T-helper 1 cell treated with Interleukin-12 subunit alpha and Interleukin-12 subunit beta and Interleukin-4 antibody, amounts not matched to agents 30 μg/mL and 1 μg/mL, for 36 hours (primary cell): ENCODE results near the gene SPATA46.

ENCODE experiments used
- H3K27ac Mint-ChIP-seq: one replicate; pipeline ENCODE4 v1.8.0; 2021; ENCODE audit warnings: mild to moderate bottlenecking, mixed read lengths
- H3K27me3 Mint-ChIP-seq: one replicate; pipeline ENCODE4 v1.8.0; 2021; ENCODE audit warnings: low read depth, mixed read lengths
- H3K36me3 Mint-ChIP-seq: one replicate; pipeline ENCODE4 v1.8.0; 2021; ENCODE audit warnings: low read depth, mixed read lengths
- H3K4me1 Mint-ChIP-seq: one replicate; pipeline ENCODE4 v1.8.0; 2021; ENCODE audit warnings: low read depth, mixed read lengths
- H3K4me3 Mint-ChIP-seq: one replicate; pipeline ENCODE4 v1.8.0; 2021; ENCODE audit warnings: mild to moderate bottlenecking, moderate library complexity, mixed read lengths
- H3K9me3 Mint-ChIP-seq: one replicate; pipeline ENCODE4 v1.8.0; 2021; ENCODE audit warnings: mixed read lengths

SPATA46 gene

GRCh38 chr1:162373072-162373427 lies 3.6 kb downstream of the SPATA46 start:
- Mint-ChIP-seq H3K36me3 (no peaks in the 10 kb centered on the region), H3K9me3 (no peaks in the 10 kb centered on the region), H3K27ac (no peak overlapping the region), H3K27me3 (no peaks in the 10 kb centered on the region), H3K4me1 (no peaks in the 10 kb centered on the region), H3K4me3 (no peak overlapping the region)

GRCh38 chr1:162372159-162373071 lies 4.2 kb downstream of the SPATA46 start:
- H3K27me3 Mint-ChIP-seq = no peaks in the 10 kb centered on the region
- H3K9me3 Mint-ChIP-seq = no peaks in the 10 kb centered on the region
- no peaks in the 10 kb centered on the region for H3K4me1 Mint-ChIP-seq
- H3K27ac Mint-ChIP-seq = no peak overlapping the region
- no peak overlapping the region for H3K4me3 Mint-ChIP-seq
- H3K36me3 Mint-ChIP-seq = no peaks in the 10 kb centered on the region

- H3K4me3 Mint-ChIP-seq = no peak overlapping the region
- H3K27me3 Mint-ChIP-seq = no peaks in the 10 kb centered on the region
- no peaks in the 10 kb centered on the region for H3K36me3 Mint-ChIP-seq
- H3K27ac Mint-ChIP-seq = no peak overlapping the region
- H3K9me3 Mint-ChIP-seq = no peaks in the 10 kb centered on the region
- H3K4me1 Mint-ChIP-seq = no peaks in the 10 kb centered on the region
Measured at GRCh38 chr1:162371611-162372010, 5.0 kb downstream of the SPATA46 start.

GRCh38 chr1:162370721-162371120 lies 5.9 kb downstream of the SPATA46 start:
- Mint-ChIP-seq H3K36me3 (no peaks in the 10 kb centered on the region), H3K4me1 (no peaks in the 10 kb centered on the region), H3K4me3 (no peak overlapping the region), H3K27ac (no peak overlapping the region), H3K27me3 (no peaks in the 10 kb centered on the region), H3K9me3 (no peaks in the 10 kb centered on the region)

GRCh38 chr1:162370161-162370560 lies 6.5 kb downstream of the SPATA46 start:
- no peaks in the 10 kb centered on the region for H3K36me3 Mint-ChIP-seq
- no peaks in the 10 kb centered on the region for H3K27me3 Mint-ChIP-seq
- no peaks in the 10 kb centered on the region for H3K4me1 Mint-ChIP-seq
- no peak overlapping the region for H3K4me3 Mint-ChIP-seq
- no peak overlapping the region for H3K27ac Mint-ChIP-seq
- no peaks in the 10 kb centered on the region for H3K9me3 Mint-ChIP-seq

- Mint-ChIP-seq H3K27me3 (no peaks in the 10 kb centered on the region), H3K9me3 (no peaks in the 10 kb centered on the region), H3K36me3 (no peaks in the 10 kb centered on the region), H3K4me3 (no peak overlapping the region), H3K27ac (no peak overlapping the region), H3K4me1 (no peaks in the 10 kb centered on the region)
Measured at GRCh38 chr1:162369571-162369970, 7.1 kb downstream of the SPATA46 start.

- Mint-ChIP-seq H3K4me1 (no peaks in the 10 kb centered on the region), H3K27ac (no peak overlapping the region), H3K9me3 (no peaks in the 10 kb centered on the region), H3K4me3 (no peak overlapping the region), H3K27me3 (no peaks in the 10 kb centered on the region), H3K36me3 (no peaks in the 10 kb centered on the region)
Measured at GRCh38 chr1:162368451-162368850, 8.2 kb downstream of the SPATA46 start.

- Mint-ChIP-seq H3K4me1 (no peaks in the 10 kb centered on the region), H3K4me3 (no peak overlapping the region), H3K9me3 (no peaks in the 10 kb centered on the region), H3K27ac (no peak overlapping the region), H3K36me3 (no peaks in the 10 kb centered on the region), H3K27me3 (no peaks in the 10 kb centered on the region)
Measured at GRCh38 chr1:162367772-162368171, 8.9 kb downstream of the SPATA46 start.

- Mint-ChIP-seq H3K4me3 (no peak overlapping the region), H3K27me3 (no peaks in the 10 kb centered on the region), H3K4me1 (no peaks in the 10 kb centered on the region), H3K36me3 (no peaks in the 10 kb centered on the region), H3K9me3 (no peaks in the 10 kb centered on the region), H3K27ac (no peak overlapping the region)
Measured at GRCh38 chr1:162367073-162367472, 9.6 kb downstream of the SPATA46 start.

- Mint-ChIP-seq H3K27ac (no peak overlapping the region), H3K4me1 (no peaks in the 10 kb centered on the region), H3K27me3 (no peaks in the 10 kb centered on the region), H3K36me3 (no peaks in the 10 kb centered on the region), H3K9me3 (no peaks in the 10 kb centered on the region), H3K4me3 (no peak overlapping the region)
Measured at GRCh38 chr1:162366671-162367070, 10.0 kb downstream of the SPATA46 start.

- no peaks in the 10 kb centered on the region for H3K36me3 Mint-ChIP-seq
- no peak overlapping the region for H3K27ac Mint-ChIP-seq
- no peak overlapping the region for H3K4me3 Mint-ChIP-seq
Measured at GRCh38 chr1:162366149-162366548, 10.5 kb downstream of the SPATA46 start.

GRCh38 chr1:162365284-162366020 lies 11.2 kb downstream of the SPATA46 start:
- no peaks in the 10 kb centered on the region for H3K36me3 Mint-ChIP-seq
- H3K27ac Mint-ChIP-seq = no peak overlapping the region
- H3K4me1 Mint-ChIP-seq = no peaks in the 10 kb centered on the region

More at GRCh38 chr1:162366149-162366548, 10.5 kb downstream of the SPATA46 start:
- H3K27me3 Mint-ChIP-seq = no peaks in the 10 kb centered on the region
- no peaks in the 10 kb centered on the region for H3K4me1 Mint-ChIP-seq
- no peaks in the 10 kb centered on the region for H3K9me3 Mint-ChIP-seq

GRCh38 chr1:162364498-162364897 lies 12.2 kb downstream of the SPATA46 start:
- H3K9me3 Mint-ChIP-seq = no peaks in the 10 kb centered on the region
- no peaks in the 10 kb centered on the region for H3K4me1 Mint-ChIP-seq
- no peak overlapping the region for H3K27ac Mint-ChIP-seq
- H3K4me3 Mint-ChIP-seq = no peak overlapping the region
- H3K36me3 Mint-ChIP-seq = no peaks in the 10 kb centered on the region
- H3K27me3 Mint-ChIP-seq = no peaks in the 10 kb centered on the region

More at GRCh38 chr1:162365284-162366020, 11.2 kb downstream of the SPATA46 start:
- no peaks in the 10 kb centered on the region for H3K9me3 Mint-ChIP-seq
- no peaks in the 10 kb centered on the region for H3K27me3 Mint-ChIP-seq
- no peak overlapping the region for H3K4me3 Mint-ChIP-seq

GRCh38 chr1:162363823-162364222 lies 12.8 kb downstream of the SPATA46 start:
- H3K4me3 Mint-ChIP-seq = no peak overlapping the region
- H3K27me3 Mint-ChIP-seq = no peaks in the 10 kb centered on the region
- no peaks in the 10 kb centered on the region for H3K36me3 Mint-ChIP-seq
- H3K4me1 Mint-ChIP-seq = no peaks in the 10 kb centered on the region
- H3K27ac Mint-ChIP-seq = no peak overlapping the region
- no peaks in the 10 kb centered on the region for H3K9me3 Mint-ChIP-seq

GRCh38 chr1:162361349-162361748 lies 15.3 kb downstream of the SPATA46 start:
- no peaks in the 10 kb centered on the region for H3K9me3 Mint-ChIP-seq
- H3K27me3 Mint-ChIP-seq = no peaks in the 10 kb centered on the region
- H3K27ac Mint-ChIP-seq = no peak overlapping the region
- no peaks in the 10 kb centered on the region for H3K4me1 Mint-ChIP-seq
- H3K4me3 Mint-ChIP-seq = no peak overlapping the region
- H3K36me3 Mint-ChIP-seq = no peaks in the 10 kb centered on the region
